Measurements from ENCODE around the gene PTPRM.

The PTPRM gene

GRCh38 chr18:8339952-8340351 is 772.8 kb downstream of the PTPRM start:
- Mint-ChIP-seq H3K4me1 (ENCODE audit: low read depth) (no peaks in the 10 kb centered on the region), H3K27ac (no peak overlapping the region), H3K4me3 (no peak overlapping the region), H3K36me3 (ENCODE audit: low read depth) (no peaks in the 10 kb centered on the region), H3K27me3 (no peaks in the 10 kb centered on the region), H3K9me3 (no peaks in the 10 kb centered on the region)
- intact Hi-C loops (cut with micrococcal nuclease) = no loop called here

- no peaks in the 10 kb centered on the region for H3K4me1 Mint-ChIP-seq (ENCODE audit: low read depth)
- H3K27me3 Mint-ChIP-seq = no peaks in the 10 kb centered on the region
- no peaks in the 10 kb centered on the region for H3K9me3 Mint-ChIP-seq
- H3K27ac Mint-ChIP-seq = no peak overlapping the region
- intact Hi-C loops (cut with micrococcal nuclease) = no loop called here
- no peaks in the 10 kb centered on the region for H3K36me3 Mint-ChIP-seq (ENCODE audit: low read depth)
- H3K4me3 Mint-ChIP-seq = no peak overlapping the region
Measured at GRCh38 chr18:8341481-8342230, 774.5 kb downstream of the PTPRM start.

DNA sequence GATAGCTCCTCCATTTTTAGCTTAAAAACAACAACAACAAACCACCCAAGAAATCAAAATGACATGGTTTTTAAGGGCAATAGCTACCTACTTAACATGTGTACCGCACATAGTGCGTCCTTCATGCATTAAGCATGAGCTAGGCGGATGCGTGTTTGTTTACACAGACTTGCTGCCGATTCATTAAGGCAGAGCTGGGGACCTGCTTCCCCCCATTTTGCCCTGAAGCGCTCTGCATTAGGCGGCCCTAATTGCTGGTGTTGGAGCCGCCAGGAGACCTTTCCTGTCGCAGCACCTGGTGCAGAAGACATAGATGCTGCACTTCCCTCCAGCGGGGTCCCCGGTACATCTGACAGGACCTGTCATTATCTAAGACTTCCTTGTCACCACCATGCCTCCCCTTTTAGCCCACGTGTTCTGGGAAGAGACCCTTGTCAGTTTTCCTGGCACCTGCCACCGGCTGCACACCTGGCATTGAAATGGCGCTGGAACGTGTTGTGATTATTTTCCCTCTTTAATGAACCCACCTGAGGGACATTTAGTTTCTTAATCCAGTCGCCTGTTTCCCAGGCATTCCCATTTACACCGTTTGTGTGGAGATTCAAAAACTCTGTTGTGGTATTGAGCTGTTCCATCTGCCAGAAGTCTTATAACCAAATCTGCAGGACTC is 781.1 kb downstream of the PTPRM start:
- Mint-ChIP-seq H3K27me3 (no peaks in the 10 kb centered on the region), H3K4me1 (ENCODE audit: low read depth) (no peaks in the 10 kb centered on the region), H3K4me3 (no peak overlapping the region), H3K9me3 (peaks cover 17% of the 10 kb centered on the region), H3K36me3 (ENCODE audit: low read depth) (no peaks in the 10 kb centered on the region), H3K27ac (no peak overlapping the region)
- intact Hi-C loops (cut with micrococcal nuclease) = no loop called here

DNA sequence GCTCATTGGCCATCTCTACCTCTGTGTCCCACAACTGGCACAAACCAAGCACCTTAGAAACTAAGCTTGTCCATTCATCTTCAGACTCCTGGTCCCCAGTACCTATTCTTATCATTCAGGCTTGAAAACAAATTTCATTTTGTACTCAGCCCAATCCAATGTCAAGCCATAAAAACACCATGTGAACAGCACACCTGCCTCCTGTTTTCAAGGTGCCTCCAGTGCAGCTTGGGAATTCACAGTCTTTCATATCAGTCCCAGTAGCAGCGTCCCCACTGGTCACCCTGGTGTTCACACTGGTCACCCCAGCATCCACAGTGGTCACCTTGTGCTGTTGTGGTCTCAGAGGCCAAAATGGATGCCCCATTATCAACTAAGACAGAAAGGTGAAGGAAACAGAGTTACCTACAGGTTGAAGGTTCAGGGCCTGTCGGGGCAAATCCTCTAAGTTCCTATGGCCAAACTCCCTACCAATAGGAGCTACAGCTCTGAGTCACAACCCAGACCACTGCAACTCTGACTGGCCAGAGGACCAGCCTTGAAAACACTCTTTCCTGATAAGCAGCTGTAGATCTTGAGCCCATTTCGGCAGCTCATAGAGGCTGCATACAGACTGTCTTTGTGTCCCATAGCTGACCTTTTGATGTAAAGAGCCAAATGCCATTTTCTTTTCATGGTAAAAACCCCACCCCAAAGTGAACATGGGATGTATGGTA is 782.6 kb downstream of the PTPRM start:
- peaks cover 20% of the 10 kb centered on the region for H3K9me3 Mint-ChIP-seq
- intact Hi-C loops (cut with micrococcal nuclease) = no loop called here
- H3K36me3 Mint-ChIP-seq (ENCODE audit: low read depth) = no peaks in the 10 kb centered on the region
- no peaks in the 10 kb centered on the region for H3K4me1 Mint-ChIP-seq (ENCODE audit: low read depth)
- H3K27me3 Mint-ChIP-seq = peaks cover 1% of the 10 kb centered on the region
- no peak overlapping the region for H3K4me3 Mint-ChIP-seq
- H3K27ac Mint-ChIP-seq = no peak overlapping the region

DNA sequence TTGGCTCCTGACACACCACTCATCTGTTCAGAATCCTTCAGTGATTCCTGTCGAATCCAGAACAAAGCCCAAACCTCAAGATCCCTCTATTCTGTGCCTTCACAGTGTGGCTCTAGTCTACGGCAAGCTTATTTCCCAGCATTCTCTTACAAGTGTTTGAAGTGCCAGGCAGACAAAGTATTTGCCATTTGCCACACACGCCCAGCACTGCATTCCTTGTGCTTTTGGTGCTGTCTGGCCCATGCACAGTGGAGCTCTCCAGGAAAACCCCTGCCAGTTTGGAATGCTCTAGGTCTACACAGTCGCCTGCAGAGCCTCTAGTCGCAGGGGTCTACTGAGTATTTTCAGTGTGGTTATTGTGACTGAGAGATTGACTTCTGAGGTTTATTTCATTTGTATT is 783.5 kb downstream of the PTPRM start:
- Mint-ChIP-seq H3K27ac (no peak overlapping the region), H3K9me3 (peaks cover 20% of the 10 kb centered on the region), H3K4me3 (no peak overlapping the region), H3K27me3 (peaks cover 1% of the 10 kb centered on the region), H3K4me1 (ENCODE audit: low read depth) (no peaks in the 10 kb centered on the region), H3K36me3 (ENCODE audit: low read depth) (no peaks in the 10 kb centered on the region)
- intact Hi-C loops (cut with micrococcal nuclease) = no loop called here

DNA sequence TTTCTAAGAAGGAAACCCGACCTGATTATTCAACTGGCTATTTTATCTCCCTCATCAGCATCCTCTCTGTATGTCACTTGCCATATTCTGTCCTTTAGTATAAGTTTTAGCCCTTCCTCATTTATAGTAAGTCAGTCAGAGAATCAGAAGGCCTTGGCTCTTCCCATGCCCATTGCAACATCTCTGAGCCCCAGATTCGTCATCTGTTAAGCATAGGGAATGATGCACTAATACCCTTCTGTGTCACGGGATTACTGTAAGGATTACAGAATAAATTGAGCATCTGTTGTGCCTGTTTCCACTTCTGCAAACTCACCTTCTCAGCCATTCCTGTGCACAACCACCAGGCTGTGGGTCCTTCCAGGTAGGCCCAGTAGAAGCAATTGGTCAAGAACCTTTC is 784.0 kb downstream of the PTPRM start:
- peaks cover 20% of the 10 kb centered on the region for H3K9me3 Mint-ChIP-seq
- H3K4me3 Mint-ChIP-seq = no peak overlapping the region
- H3K36me3 Mint-ChIP-seq (ENCODE audit: low read depth) = no peaks in the 10 kb centered on the region
- peaks cover 1% of the 10 kb centered on the region for H3K27me3 Mint-ChIP-seq
- H3K27ac Mint-ChIP-seq = no peak overlapping the region
- H3K4me1 Mint-ChIP-seq (ENCODE audit: low read depth) = no peaks in the 10 kb centered on the region
- intact Hi-C loops (cut with micrococcal nuclease) = no loop called here

DNA sequence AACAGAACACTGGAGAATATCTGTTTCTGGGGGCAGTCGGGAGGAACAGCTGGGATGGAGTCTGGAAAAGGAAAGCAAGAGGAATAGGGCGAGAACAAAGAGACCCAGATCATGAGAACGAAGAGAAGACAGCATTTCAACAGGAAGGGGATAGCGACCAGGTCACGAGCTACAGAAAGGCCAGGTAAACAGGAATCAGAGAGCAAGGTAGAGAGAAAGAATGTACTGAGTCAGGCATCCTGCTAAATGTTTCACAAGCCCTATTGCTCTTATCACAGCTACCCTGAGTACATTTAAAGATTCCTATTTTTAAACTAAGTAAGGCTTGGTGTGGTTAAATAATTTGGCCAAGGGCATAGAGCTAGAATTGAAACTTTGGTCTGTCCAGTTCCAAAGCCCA is 787.2 kb downstream of the PTPRM start:
- H3K4me1 Mint-ChIP-seq (ENCODE audit: low read depth) = no peaks in the 10 kb centered on the region
- peaks cover 20% of the 10 kb centered on the region for H3K9me3 Mint-ChIP-seq
- peaks cover 1% of the 10 kb centered on the region for H3K27me3 Mint-ChIP-seq
- H3K27ac Mint-ChIP-seq = no peak overlapping the region
- no peaks in the 10 kb centered on the region for H3K36me3 Mint-ChIP-seq (ENCODE audit: low read depth)
- intact Hi-C loops (cut with micrococcal nuclease) = no loop called here
- no peak overlapping the region for H3K4me3 Mint-ChIP-seq

- Mint-ChIP-seq H3K9me3 (peaks cover 12% of the 10 kb centered on the region), H3K36me3 (ENCODE audit: low read depth) (no peaks in the 10 kb centered on the region), H3K4me1 (ENCODE audit: low read depth) (no peaks in the 10 kb centered on the region), H3K27me3 (peaks cover 3% of the 10 kb centered on the region), H3K27ac (no peak overlapping the region), H3K4me3 (no peak overlapping the region)
- intact Hi-C loops (cut with micrococcal nuclease) = no loop called here
Measured at GRCh38 chr18:8356001-8356400, 788.9 kb downstream of the PTPRM start.

DNA sequence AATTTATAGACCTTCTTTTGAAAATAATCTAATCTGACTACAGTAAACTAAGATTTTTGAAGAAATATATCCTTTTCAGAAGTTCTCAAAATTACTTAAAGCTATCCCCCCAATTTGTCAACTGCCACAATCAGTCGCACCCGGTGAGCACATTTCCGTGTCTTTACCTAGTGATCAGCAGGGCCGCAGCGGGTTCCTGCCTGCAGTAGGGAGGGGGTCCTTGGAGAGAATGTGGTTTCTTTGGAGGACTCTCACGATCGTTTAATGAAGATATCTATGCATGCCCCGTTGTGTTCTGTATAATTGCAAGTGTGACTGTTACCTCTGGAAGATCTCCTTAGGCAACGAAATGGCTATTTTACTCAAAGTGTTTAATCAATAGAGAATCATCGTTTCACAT is 790.2 kb downstream of the PTPRM start:
- no peak overlapping the region for H3K4me3 Mint-ChIP-seq
- peaks cover 3% of the 10 kb centered on the region for H3K27me3 Mint-ChIP-seq
- intact Hi-C loops (cut with micrococcal nuclease) = no loop called here
- H3K36me3 Mint-ChIP-seq (ENCODE audit: low read depth) = no peaks in the 10 kb centered on the region
- H3K4me1 Mint-ChIP-seq (ENCODE audit: low read depth) = no peaks in the 10 kb centered on the region
- H3K27ac Mint-ChIP-seq = no peak overlapping the region
- peaks cover 11% of the 10 kb centered on the region for H3K9me3 Mint-ChIP-seq

- Mint-ChIP-seq H3K27me3 (peaks cover 3% of the 10 kb centered on the region), H3K27ac (no peak overlapping the region), H3K36me3 (ENCODE audit: low read depth) (no peaks in the 10 kb centered on the region), H3K4me3 (no peak overlapping the region), H3K9me3 (peaks cover 3% of the 10 kb centered on the region), H3K4me1 (ENCODE audit: low read depth) (no peaks in the 10 kb centered on the region)
- intact Hi-C loops (cut with micrococcal nuclease) = no loop called here
Measured at GRCh38 chr18:8358033-8358765, 791.1 kb downstream of the PTPRM start.

DNA sequence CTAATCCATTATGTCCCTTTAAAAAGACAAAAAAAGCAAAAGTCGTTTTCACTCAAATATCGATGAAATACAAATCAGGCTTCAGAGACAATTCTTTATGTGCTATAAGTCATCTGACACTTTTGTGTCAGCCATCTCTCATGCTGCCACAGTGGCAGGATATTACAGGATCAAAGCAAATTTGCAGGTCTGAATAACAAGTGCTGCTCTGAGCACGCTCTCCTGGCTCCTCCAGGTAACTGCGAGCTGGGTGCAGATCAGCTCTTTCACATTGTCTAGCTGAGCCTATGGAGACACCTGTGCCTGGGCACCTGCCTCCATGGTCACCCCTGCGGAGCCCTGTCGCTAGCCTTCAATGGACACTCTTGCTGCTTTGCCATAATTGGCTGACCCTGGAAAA is 792.0 kb downstream of the PTPRM start:
- Mint-ChIP-seq H3K36me3 (ENCODE audit: low read depth) (no peaks in the 10 kb centered on the region), H3K9me3 (no peaks in the 10 kb centered on the region)
- intact Hi-C loops (cut with micrococcal nuclease) = no loop called here

GRCh38 chr18:8359481-8359880 is 792.4 kb downstream of the PTPRM start:
- intact Hi-C loops (cut with micrococcal nuclease) = no loop called here
- Mint-ChIP-seq H3K27ac (no peak overlapping the region), H3K9me3 (no peaks in the 10 kb centered on the region), H3K36me3 (ENCODE audit: low read depth) (no peaks in the 10 kb centered on the region), H3K4me3 (no peak overlapping the region), H3K4me1 (ENCODE audit: low read depth) (no peaks in the 10 kb centered on the region), H3K27me3 (peaks cover 2% of the 10 kb centered on the region)

More for the DNA sequence above, 792.0 kb downstream of the PTPRM start:
- peaks cover 3% of the 10 kb centered on the region for H3K27me3 Mint-ChIP-seq
- no peak overlapping the region for H3K27ac Mint-ChIP-seq
- H3K4me1 Mint-ChIP-seq (ENCODE audit: low read depth) = no peaks in the 10 kb centered on the region
- H3K4me3 Mint-ChIP-seq = no peak overlapping the region

DNA sequence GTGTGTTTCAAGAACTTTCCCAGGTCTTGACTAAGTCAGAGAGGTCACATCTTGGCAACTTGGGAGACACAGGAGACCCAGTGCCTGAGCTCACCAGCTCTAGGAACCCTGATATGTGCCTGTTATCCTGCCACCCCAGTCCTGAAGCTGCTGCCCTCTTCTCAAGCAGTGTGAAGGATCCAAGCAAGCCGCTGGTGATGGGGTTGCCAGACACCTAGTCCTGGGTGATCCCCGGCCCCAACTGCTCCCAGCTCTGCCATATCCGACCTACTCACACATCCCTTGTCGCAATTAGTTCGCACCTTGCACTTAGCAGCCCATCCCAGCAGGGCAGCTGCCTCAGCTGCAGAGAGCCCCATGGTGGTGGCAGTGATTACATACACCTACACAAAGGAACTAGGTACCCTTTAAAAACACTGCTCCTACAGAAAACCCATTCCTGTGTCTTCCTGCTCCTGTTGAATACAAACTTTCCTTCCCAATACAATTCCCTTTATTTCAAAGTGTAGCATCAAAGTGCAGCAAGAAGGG is 794.9 kb downstream of the PTPRM start:
- Mint-ChIP-seq H3K9me3 (no peaks in the 10 kb centered on the region), H3K27me3 (peaks cover 15% of the 10 kb centered on the region), H3K27ac (no peak overlapping the region), H3K4me3 (no peak overlapping the region), H3K36me3 (ENCODE audit: low read depth) (no peaks in the 10 kb centered on the region), H3K4me1 (ENCODE audit: low read depth) (peaks cover under 1% of the 10 kb centered on the region)
- intact Hi-C loops (cut with micrococcal nuclease) = no loop called here

DNA sequence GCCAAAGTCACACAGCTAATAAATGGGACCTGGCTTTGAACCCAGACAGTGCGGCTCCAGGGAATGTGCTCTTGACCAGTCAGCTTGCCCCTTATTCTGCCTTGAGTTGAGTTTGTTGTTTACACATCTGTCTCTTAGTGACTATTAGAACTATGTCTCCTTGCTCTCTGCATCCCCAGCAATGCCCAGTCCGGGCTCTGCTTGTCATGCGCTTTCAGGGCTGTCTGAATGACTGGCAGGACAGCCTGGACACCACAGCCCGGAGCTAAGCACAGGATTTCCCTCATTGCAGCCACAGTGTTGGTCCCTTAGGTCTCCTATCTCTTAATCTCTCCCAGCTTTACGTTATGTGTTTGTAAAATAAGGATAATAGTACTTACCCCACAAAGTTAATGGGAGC is 795.7 kb downstream of the PTPRM start:
- no peaks in the 10 kb centered on the region for H3K36me3 Mint-ChIP-seq (ENCODE audit: low read depth)
- peaks cover 22% of the 10 kb centered on the region for H3K27me3 Mint-ChIP-seq
- no peaks in the 10 kb centered on the region for H3K9me3 Mint-ChIP-seq

More for the DNA sequence above, 795.7 kb downstream of the PTPRM start:
- Mint-ChIP-seq H3K4me3 (no peak overlapping the region), H3K27ac (no peak overlapping the region), H3K4me1 (ENCODE audit: low read depth) (peaks cover 5% of the 10 kb centered on the region)
- intact Hi-C loops (cut with micrococcal nuclease) = no loop called here
